Measurements from ENCODE around the gene ERCC3.

Gene ERCC3

GRCh38 chr2:127275789-127276188, 18.2 kb downstream of the ERCC3 start:
- H3K4me3 ChIP-seq (ENCODE audit: low read depth, low read length), result no peak overlapping the region
- DNase-seq (ENCODE audit: low read depth, low spot score), result no peak
- POLR2A ChIA-PET, result interaction anchor here (0.6 kb wide), 1 partner anchor 22 kb away, joined by 3 read pairs; no protein-coding TSS in a partner anchor
- no peak for TF ChIP-seq CTCF (IDR thresholded peaks at IDR 0.05; ENCODE audit: insufficient read depth, low read length, missing control alignments)
- CTCF ChIA-PET, result no interaction called here

GRCh38 chr2:127275356-127275755, 18.6 kb downstream of the ERCC3 start:
- ChIA-PET POLR2A (interaction anchor here (0.6 kb wide), 1 partner anchor 21 kb away, joined by 3 read pairs; no protein-coding TSS in a partner anchor), CTCF (interaction anchor here (1.0 kb wide), 1 partner anchor 204 kb away, joined by 4 read pairs; no protein-coding TSS in a partner anchor)
- H3K4me3 ChIP-seq (ENCODE audit: low read depth, low read length), result no peak overlapping the region
- no peak for DNase-seq (ENCODE audit: low read depth, low spot score)
- no peak for TF ChIP-seq CTCF (IDR thresholded peaks at IDR 0.05; ENCODE audit: insufficient read depth, low read length, missing control alignments)

GRCh38 chr2:127270663-127271062, 23.3 kb downstream of the ERCC3 start:
- ChIA-PET POLR2A (no interaction called here), CTCF (interaction anchor here (1.0 to 1.5 kb wide), 6 partner anchors 8 to 208 kb away, joined by 3 to 8 read pairs (median 4); no protein-coding TSS in a partner anchor)
- no peak overlapping the region for H3K4me3 ChIP-seq (ENCODE audit: low read depth, low read length)
- DNase-seq (ENCODE audit: low read depth, low spot score), result no peak
- TF ChIP-seq CTCF (IDR thresholded peaks at IDR 0.05; ENCODE audit: insufficient read depth, low read length, missing control alignments), result no peak

GRCh38 chr2:127261804-127262406, 32.0 kb downstream of the ERCC3 start:
- ChIA-PET CTCF (no interaction called here), POLR2A (no interaction called here)
- H3K4me3 ChIP-seq (ENCODE audit: low read depth, low read length), result no peak overlapping the region
- no peak for DNase-seq (ENCODE audit: low read depth, low spot score)
- no peak for TF ChIP-seq CTCF (IDR thresholded peaks at IDR 0.05; ENCODE audit: insufficient read depth, low read length, missing control alignments)

GRCh38 chr2:127259355-127259754, 34.6 kb downstream of the ERCC3 start:
- H3K4me3 ChIP-seq (ENCODE audit: low read depth, low read length), result no peak overlapping the region
- POLR2A ChIA-PET, result no interaction called here

More at GRCh38 chr2:127259355-127259754, 34.6 kb downstream of the ERCC3 start:
- DNase-seq (ENCODE audit: low read depth, low spot score), result no peak
- CTCF ChIA-PET, result interaction anchor here (1.8 to 2.1 kb wide), 2 partner anchors 11 to 62 kb away, joined by 5 to 8 read pairs; no protein-coding TSS in a partner anchor
- TF ChIP-seq CTCF (IDR thresholded peaks at IDR 0.05; ENCODE audit: insufficient read depth, low read length, missing control alignments), result no peak

All from AG04449 (cell line).